ENCODE measurements around the gene FRMD6.

FRMD6 gene

DNA sequence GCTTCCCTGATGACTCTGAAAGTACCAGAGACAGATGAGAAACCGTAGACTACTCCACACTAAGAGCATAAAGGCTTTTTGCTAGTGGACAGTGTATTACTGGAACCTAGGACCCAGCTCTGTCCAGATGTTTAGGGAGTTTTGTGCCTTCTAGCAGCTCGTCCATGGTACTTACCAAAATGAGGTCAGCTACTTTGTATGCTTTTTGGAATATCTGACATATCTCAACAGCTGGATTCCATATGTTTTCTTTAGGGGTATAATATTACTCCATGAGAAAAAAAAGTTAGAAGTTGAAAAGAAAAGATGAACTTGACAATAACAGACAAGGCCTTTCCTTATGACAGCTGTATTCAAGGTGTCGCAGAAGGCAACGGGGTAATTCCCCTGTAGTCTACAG lies 32.1 kb upstream of the FRMD6 start:
- no peak for FAIRE-seq
- TF ChIP-seq, protein P1, sequence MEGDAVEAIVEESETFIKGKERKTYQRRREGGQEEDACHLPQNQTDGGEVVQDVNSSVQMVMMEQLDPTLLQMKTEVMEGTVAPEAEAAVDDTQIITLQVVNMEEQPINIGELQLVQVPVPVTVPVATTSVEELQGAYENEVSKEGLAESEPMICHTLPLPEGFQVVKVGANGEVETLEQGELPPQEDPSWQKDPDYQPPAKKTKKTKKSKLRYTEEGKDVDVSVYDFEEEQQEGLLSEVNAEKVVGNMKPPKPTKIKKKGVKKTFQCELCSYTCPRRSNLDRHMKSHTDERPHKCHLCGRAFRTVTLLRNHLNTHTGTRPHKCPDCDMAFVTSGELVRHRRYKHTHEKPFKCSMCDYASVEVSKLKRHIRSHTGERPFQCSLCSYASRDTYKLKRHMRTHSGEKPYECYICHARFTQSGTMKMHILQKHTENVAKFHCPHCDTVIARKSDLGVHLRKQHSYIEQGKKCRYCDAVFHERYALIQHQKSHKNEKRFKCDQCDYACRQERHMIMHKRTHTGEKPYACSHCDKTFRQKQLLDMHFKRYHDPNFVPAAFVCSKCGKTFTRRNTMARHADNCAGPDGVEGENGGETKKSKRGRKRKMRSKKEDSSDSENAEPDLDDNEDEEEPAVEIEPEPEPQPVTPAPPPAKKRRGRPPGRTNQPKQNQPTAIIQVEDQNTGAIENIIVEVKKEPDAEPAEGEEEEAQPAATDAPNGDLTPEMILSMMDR (IDR thresholded peaks at IDR 0.05; ENCODE audit: insufficient read depth, missing control alignments) = no peak
- DNase-seq (ENCODE audit: insufficient read length, low spot score) = no peak

DNA sequence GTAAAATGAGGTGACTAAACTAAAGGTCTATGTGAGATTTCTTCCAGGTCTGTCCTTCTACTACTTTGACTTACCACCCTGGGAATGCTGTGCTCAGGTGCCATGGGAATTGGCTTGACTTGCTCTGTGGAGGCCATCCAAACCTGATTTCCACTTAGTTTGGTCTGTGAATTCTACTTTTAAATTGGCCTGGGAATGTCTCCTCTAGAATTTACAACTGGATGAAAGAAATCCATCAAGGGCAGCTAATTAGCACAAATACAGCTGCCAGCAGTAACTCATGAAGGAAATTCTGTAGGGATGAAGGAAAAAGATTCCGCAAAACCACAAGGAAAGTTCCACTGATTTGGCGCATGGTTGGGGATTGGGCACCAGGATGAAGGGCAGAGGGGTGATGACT lies 31.7 kb upstream of the FRMD6 start:
- FAIRE-seq = no peak
- TF ChIP-seq, protein P1 (IDR thresholded peaks at IDR 0.05; ENCODE audit: insufficient read depth, missing control alignments) = no peak
- no peak for DNase-seq (ENCODE audit: insufficient read length, low spot score)

DNA sequence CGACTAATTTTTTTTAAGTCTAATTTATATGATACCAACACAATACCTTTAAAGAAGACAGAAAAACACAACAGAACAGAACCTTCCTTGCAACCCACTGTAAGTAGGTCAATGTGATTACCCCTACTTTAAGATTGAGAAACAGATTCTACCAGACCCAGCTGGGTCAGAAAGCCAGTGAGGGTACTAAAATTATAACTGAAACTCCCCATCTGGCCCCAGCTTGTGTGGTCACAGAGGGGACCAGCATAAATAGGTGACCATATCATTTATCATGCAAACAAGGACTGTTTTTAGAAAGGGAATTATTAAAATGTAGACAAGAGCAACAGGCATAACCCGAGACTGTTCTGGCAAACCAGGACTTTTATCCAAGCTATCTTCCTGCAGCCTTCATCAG lies 30.1 kb upstream of the FRMD6 start:
- FAIRE-seq (no peak), DNase-seq (ENCODE audit: insufficient read length, low spot score) (no peak)
- TF ChIP-seq, protein P1 (IDR thresholded peaks at IDR 0.05; ENCODE audit: insufficient read depth, missing control alignments) = no peak

DNA sequence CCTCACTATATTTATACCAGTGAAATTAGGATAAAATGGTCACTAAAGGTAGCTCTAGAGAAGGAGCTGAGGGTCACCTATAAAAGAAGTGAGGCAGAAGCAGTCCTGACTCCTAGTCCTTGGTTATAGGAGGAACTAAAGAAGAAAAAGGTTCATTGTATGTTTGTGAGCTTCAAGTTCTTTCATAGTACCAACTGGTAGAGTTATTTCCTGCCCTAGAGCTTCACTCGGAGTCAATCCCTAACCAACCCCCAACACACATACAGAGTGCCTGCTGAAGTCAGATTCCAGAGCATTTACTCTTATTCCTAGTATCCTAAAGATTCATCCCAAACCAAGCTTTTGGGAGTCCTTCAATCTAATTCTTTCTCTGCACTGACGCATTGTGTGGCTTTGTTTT lies 29.3 kb upstream of the FRMD6 start:
- TF ChIP-seq, protein P1 (IDR thresholded peaks at IDR 0.05; ENCODE audit: insufficient read depth, missing control alignments) = no peak
- no peak for FAIRE-seq
- DNase-seq (ENCODE audit: insufficient read length, low spot score) = no peak

DNA sequence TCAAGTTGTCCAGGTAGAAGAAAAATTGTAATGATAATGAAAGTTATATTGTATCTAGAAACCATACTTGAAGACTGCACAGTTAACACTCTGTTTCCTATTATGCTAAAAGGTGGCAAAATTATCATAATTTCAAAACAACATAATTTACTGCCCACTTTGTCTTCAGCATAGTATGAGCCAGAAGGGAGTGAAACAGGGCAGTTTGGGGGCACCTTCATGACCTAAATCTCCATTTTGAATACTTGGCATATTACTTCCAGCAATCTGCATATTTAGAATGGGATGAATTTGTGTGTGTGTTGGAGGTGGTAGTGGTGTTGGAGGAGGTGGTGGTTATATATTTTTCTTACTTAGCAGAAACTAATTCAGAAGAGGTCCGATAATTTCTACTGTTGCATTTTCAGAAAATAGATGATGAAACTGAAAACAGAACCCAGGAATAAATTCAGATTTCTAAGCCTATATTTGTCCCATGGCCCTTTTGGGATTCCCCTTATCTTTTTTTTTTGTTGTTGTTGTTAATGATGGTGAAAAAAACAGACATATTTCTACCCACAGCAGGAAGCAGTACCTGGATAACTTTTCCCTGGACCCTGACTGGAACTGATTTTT lies 26.6 kb upstream of the FRMD6 start:
- FAIRE-seq (no peak), DNase-seq (ENCODE audit: insufficient read length, low spot score) (no peak)
- TF ChIP-seq, protein P1 (IDR thresholded peaks at IDR 0.05; ENCODE audit: insufficient read depth, missing control alignments) = no peak

DNA sequence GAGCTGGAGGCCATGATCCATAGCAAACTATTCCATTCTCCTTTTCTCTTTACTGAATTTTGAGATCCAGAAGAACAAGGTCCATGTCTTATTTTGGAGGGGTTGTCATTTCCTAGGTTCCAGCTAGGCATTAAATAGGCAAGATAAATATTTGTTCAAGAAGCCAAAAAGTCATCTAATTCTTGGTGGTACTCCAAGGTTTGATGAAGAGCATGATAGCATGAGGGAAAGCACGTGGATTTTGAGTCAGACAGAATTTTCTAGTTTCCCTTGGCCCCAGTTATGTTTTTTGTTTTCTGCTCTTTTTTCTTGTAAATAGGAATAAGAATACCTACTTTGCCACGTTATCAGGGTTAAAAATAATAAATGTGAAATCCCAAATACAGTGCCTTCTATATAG lies 25.5 kb upstream of the FRMD6 start:
- DNase-seq (ENCODE audit: insufficient read length, low spot score) (no peak), FAIRE-seq (no peak)
- TF ChIP-seq, protein P1 (IDR thresholded peaks at IDR 0.05; ENCODE audit: insufficient read depth, missing control alignments) = no peak

DNA sequence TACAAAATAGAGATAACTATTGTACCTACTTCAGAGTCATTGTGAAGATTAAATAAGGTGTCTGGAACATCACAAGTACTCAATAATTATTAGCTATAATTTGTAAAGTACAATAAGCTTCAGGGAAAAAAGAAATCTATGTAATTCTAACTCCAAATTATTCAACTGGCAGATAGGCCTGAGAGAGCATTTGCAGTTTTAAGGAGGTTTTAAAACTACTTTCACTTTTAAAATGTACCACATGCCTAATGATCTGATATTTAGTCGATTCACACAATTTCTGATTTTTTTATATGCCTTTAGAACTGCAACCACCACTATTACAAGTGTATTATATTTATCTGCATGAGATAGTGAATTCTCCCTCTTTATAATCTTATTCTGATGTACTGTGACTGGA lies 24.9 kb upstream of the FRMD6 start:
- DNase-seq (ENCODE audit: insufficient read length, low spot score) (no peak), FAIRE-seq (no peak)
- TF ChIP-seq, protein P1 (IDR thresholded peaks at IDR 0.05; ENCODE audit: insufficient read depth, missing control alignments) = no peak

All from D721Med (cell line).